ENCODE measurements around the gene NKX2-2. TPM values are rescaled to one million over a fixed set of nuclear protein-coding genes. Genes with fewer than 3 reads are reported as not detected.

The NKX2-2 gene
- total RNA-seq, 2 donors from 2014 or later: not detected

- no peak for ATAC-seq (replicated peaks)
- Mint-ChIP-seq H3K36me3 (ENCODE audit: low read depth) (peaks cover 16% of the 10 kb centered on the region), H3K4me3 (no peak overlapping the region), H3K9me3 (no peaks in the 10 kb centered on the region), H3K4me1 (no peaks in the 10 kb centered on the region), H3K27me3 (peaks cover 65% of the 10 kb centered on the region), H3K27ac (no peak overlapping the region)
These were observed 3.1 kb upstream of the NKX2-2 start for GRCh38 chr20:21516861-21517565.

- Mint-ChIP-seq H3K9me3 (no peaks in the 10 kb centered on the region), H3K27me3 (peaks cover 68% of the 10 kb centered on the region), H3K4me1 (no peaks in the 10 kb centered on the region), H3K27ac (no peak overlapping the region), H3K4me3 (peak overlapping the region; percentile 18), H3K36me3 (ENCODE audit: low read depth) (peaks cover 13% of the 10 kb centered on the region)
- ATAC-seq (replicated peaks): no peak
These were observed 2.3 kb upstream of the NKX2-2 start for GRCh38 chr20:21516180-21516567.

- no peaks in the 10 kb centered on the region for H3K9me3 Mint-ChIP-seq
- no peaks in the 10 kb centered on the region for H3K4me1 Mint-ChIP-seq
- peaks cover 6% of the 10 kb centered on the region for H3K36me3 Mint-ChIP-seq (ENCODE audit: low read depth)
- ATAC-seq (replicated peaks): no peak
- peaks cover 64% of the 10 kb centered on the region for H3K27me3 Mint-ChIP-seq
- H3K4me3 Mint-ChIP-seq: no peak overlapping the region
- no peak overlapping the region for H3K27ac Mint-ChIP-seq
These were observed 1.7 kb upstream of the NKX2-2 start for GRCh38 chr20:21515300-21516179.

GRCh38 chr20:21514553-21515251, 838 bp upstream of the NKX2-2 start:
- Mint-ChIP-seq H3K4me3 (peak overlapping the region; percentile 41), H3K9me3 (no peaks in the 10 kb centered on the region), H3K27ac (no peak overlapping the region), H3K27me3 (peaks cover 58% of the 10 kb centered on the region), H3K36me3 (ENCODE audit: low read depth) (peaks cover 4% of the 10 kb centered on the region), H3K4me1 (no peaks in the 10 kb centered on the region)
- no peak for ATAC-seq (replicated peaks)

- no peak for ATAC-seq (replicated peaks)
- peaks cover 56% of the 10 kb centered on the region for H3K27me3 Mint-ChIP-seq
- no peaks in the 10 kb centered on the region for H3K9me3 Mint-ChIP-seq
- peaks cover 4% of the 10 kb centered on the region for H3K36me3 Mint-ChIP-seq (ENCODE audit: low read depth)
- peak overlapping the region; percentile 54 for H3K4me3 Mint-ChIP-seq
- H3K4me1 Mint-ChIP-seq: no peaks in the 10 kb centered on the region
- no peak overlapping the region for H3K27ac Mint-ChIP-seq
These were observed 642 bp downstream of the NKX2-2 start for GRCh38 chr20:21513181-21513663.

GRCh38 chr20:21512634-21513180, 1.2 kb downstream of the NKX2-2 start:
- H3K9me3 Mint-ChIP-seq: no peaks in the 10 kb centered on the region
- H3K4me1 Mint-ChIP-seq: no peaks in the 10 kb centered on the region
- ATAC-seq (replicated peaks): no peak
- peak overlapping the region; percentile 54 for H3K4me3 Mint-ChIP-seq
- H3K36me3 Mint-ChIP-seq (ENCODE audit: low read depth): no peaks in the 10 kb centered on the region
- no peak overlapping the region for H3K27ac Mint-ChIP-seq
- peaks cover 56% of the 10 kb centered on the region for H3K27me3 Mint-ChIP-seq

GRCh38 chr20:21511850-21512633, 1.8 kb downstream of the NKX2-2 start:
- no peak for ATAC-seq (replicated peaks)
- Mint-ChIP-seq H3K4me1 (no peaks in the 10 kb centered on the region), H3K27ac (no peak overlapping the region), H3K36me3 (ENCODE audit: low read depth) (no peaks in the 10 kb centered on the region), H3K4me3 (peak overlapping the region; percentile 54), H3K9me3 (no peaks in the 10 kb centered on the region), H3K27me3 (peaks cover 56% of the 10 kb centered on the region)

- Mint-ChIP-seq H3K27ac (no peak overlapping the region), H3K4me3 (peak overlapping the region; percentile 54)
These were observed 2.4 kb downstream of the NKX2-2 start for GRCh38 chr20:21511485-21511849.

GRCh38 chr20:21510414-21511384, 3.2 kb downstream of the NKX2-2 start:
- no peaks in the 10 kb centered on the region for H3K4me1 Mint-ChIP-seq
- H3K4me3 Mint-ChIP-seq: peak overlapping the region; percentile 54
- H3K27me3 Mint-ChIP-seq: peaks cover 50% of the 10 kb centered on the region
- ATAC-seq (replicated peaks): no peak
- H3K36me3 Mint-ChIP-seq (ENCODE audit: low read depth): no peaks in the 10 kb centered on the region
- H3K9me3 Mint-ChIP-seq: no peaks in the 10 kb centered on the region
- H3K27ac Mint-ChIP-seq: no peak overlapping the region

More at GRCh38 chr20:21511485-21511849, 2.4 kb downstream of the NKX2-2 start:
- H3K27me3 Mint-ChIP-seq: peaks cover 57% of the 10 kb centered on the region
- no peaks in the 10 kb centered on the region for H3K36me3 Mint-ChIP-seq (ENCODE audit: low read depth)
- no peak for ATAC-seq (replicated peaks)
- no peaks in the 10 kb centered on the region for H3K9me3 Mint-ChIP-seq
- no peaks in the 10 kb centered on the region for H3K4me1 Mint-ChIP-seq

- no peak for ATAC-seq (replicated peaks)
- Mint-ChIP-seq H3K4me3 (peak overlapping the region; percentile 53), H3K4me1 (no peaks in the 10 kb centered on the region), H3K27me3 (peaks cover 54% of the 10 kb centered on the region), H3K36me3 (ENCODE audit: low read depth) (no peaks in the 10 kb centered on the region), H3K9me3 (no peaks in the 10 kb centered on the region), H3K27ac (no peak overlapping the region)
These were observed 4.1 kb downstream of the NKX2-2 start for GRCh38 chr20:21509597-21510371.

- peak overlapping the region; percentile 53 for H3K4me3 Mint-ChIP-seq
- no peaks in the 10 kb centered on the region for H3K4me1 Mint-ChIP-seq
- H3K27ac Mint-ChIP-seq: no peak overlapping the region
- H3K9me3 Mint-ChIP-seq: no peaks in the 10 kb centered on the region
- H3K36me3 Mint-ChIP-seq (ENCODE audit: low read depth): no peaks in the 10 kb centered on the region
- H3K27me3 Mint-ChIP-seq: peaks cover 50% of the 10 kb centered on the region
- ATAC-seq (replicated peaks): no peak
These were observed 4.7 kb downstream of the NKX2-2 start for GRCh38 chr20:21509079-21509596.

Data from activated T-helper 17 cell treated with anti-CD3 and anti-CD28 coated beads, Interleukin-2, amount 50 U/mL, for 72 hours (primary cell).